H54 (cell line): Measurements from ENCODE around the gene DLG4.

ENCODE experiments used
- DNase-seq: peaks from one replicate; pipeline ENCODE4 v3.0.0; 2011; ENCODE audit warnings: low spot score, mixed read lengths; ENCODE audit not compliant: insufficient read length
- FAIRE-seq: peaks from 3 replicates; lab custom pipeline; 2011; peaks lifted over from hg19 to GRCh38; lab: Jason Lieb, UNC
- POLR2A ChIP-seq: IDR thresholded peaks from 2 replicates; pipeline ENCODE4 v1.6.1; 2011; ENCODE audit warnings: low read depth, mild to moderate bottlenecking, low read length

The DLG4 gene

DNA sequence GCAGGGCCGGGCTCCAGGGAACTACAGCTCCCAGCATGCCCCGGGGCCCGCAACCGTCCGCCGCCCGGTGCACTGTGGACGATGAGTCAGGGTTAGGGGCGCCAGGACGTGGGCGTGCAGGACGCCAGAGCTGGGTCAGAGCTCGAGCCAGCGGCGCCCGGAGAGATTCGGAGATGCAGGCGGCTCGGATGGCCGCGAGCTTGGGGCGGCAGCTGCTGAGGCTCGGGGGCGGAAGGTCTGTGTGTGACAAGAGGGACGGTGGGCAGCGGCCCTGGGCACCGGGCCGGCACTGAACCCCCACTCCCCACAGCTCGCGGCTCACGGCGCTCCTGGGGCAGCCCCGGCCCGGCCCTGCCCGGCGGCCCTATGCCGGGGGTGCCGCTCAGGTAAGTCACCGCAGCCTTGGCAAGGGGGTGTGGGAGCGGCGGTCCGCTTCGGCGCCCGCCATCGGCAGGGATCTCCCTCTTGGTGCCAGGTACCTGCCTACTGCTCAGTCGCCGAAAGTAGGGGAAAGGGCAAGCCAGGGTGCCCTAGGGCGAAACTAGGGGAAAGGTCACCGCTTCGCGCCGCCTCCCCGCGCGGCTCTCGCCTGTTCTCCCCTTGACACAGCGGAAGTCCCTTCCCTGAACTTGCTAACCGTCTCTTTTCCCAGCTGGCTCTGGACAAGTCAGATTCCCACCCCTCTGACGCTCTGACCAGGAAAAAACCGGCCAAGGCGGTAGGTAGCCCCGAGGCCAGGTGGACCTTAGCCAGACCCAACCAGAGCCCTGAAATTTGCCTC, at the start of gene DLG4, which contains the start of gene ACADVL:
TSS of gene DLG4 (minus strand) at position 25 of the 781 bp plus-strand sequence.
TSS of gene ACADVL (plus strand) at position 127 of the 781 bp plus-strand sequence. CDS start at position 174, 47 bp downstream.
- FAIRE-seq = no peak
- peak; percentile 86 for DNase-seq
- peak; percentile 94 for TF ChIP-seq POLR2A

DNA sequence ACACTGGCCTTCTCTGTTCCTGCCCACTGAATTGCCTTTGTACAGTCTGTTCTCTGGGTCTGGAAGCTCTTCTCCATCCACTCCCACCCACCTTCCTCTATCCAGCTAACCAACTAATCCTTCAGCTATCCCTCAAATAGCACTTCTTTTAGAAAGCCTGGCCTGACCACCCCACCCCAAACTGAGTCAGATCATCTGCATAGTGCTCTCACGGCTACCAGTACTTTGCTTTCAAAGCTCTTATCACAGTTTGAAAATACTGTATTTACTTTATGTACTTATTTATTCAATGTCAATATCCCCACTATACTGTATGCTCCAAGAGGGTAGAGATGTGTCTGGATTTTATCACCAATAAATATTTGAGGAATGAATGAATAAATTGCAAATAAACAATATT, 47.1 kb upstream of the DLG4 start:
- no peak for FAIRE-seq
- no peak for TF ChIP-seq POLR2A
- DNase-seq = no peak

DNA sequence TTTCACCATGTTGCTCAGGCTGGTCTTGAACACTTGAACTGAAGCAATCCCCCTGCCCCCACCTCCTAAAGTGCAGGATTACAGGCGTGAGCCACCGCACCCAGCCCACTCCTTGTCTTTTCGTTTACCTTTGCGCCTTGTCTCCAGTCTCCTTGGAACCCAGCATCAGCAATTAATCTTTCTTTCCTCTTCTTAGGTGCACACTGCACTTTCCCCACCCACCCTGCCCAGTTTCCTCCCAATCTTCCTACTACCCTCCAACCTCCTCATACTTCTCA, 44.1 kb upstream of the DLG4 start:
- no peak for DNase-seq
- FAIRE-seq = no peak
- TF ChIP-seq POLR2A = no peak

DNA sequence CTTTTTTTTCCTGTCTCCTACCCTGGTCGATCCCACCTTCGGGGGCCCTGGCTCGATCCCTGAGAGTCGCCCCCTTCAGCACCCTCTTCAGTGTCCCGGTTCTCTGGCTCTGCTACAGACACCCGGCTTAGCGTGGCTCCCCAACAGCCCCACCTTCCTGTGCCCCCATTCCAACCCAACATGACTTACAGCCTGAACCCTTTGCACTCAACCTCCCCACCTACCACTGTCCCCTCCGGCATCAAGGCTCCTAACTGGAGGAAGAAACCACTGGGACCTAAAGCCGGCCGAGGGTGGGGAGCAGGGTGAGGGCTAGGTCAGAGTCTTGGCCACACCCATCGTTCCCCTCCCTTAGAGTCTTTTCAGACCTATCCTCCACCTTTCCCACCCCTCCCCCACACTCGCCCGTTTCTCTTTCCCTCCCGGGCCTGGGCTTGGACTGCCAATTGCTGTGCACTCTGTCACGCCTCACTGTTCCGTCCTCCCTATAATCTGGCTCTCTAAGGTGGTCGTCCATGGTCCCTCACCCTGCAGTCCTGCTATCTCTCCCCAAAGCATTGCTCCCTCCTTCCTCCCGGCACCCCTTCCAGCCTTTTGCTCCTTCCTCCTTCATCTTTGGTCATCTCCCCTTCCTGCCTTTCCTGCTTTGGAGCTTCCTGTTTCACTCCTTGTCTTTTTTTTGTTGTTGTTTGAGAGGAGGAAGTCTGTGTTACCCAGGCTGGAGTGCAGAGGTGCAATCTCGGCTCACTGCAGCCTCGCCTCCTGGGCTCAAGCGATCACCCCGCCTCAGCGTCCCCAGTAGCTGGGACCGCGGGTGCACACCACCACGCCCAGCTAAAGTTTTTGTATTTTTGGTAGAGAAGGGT, 43.5 kb upstream of the DLG4 start:
- FAIRE-seq = no peak
- no peak for TF ChIP-seq POLR2A
- no peak for DNase-seq

DNA sequence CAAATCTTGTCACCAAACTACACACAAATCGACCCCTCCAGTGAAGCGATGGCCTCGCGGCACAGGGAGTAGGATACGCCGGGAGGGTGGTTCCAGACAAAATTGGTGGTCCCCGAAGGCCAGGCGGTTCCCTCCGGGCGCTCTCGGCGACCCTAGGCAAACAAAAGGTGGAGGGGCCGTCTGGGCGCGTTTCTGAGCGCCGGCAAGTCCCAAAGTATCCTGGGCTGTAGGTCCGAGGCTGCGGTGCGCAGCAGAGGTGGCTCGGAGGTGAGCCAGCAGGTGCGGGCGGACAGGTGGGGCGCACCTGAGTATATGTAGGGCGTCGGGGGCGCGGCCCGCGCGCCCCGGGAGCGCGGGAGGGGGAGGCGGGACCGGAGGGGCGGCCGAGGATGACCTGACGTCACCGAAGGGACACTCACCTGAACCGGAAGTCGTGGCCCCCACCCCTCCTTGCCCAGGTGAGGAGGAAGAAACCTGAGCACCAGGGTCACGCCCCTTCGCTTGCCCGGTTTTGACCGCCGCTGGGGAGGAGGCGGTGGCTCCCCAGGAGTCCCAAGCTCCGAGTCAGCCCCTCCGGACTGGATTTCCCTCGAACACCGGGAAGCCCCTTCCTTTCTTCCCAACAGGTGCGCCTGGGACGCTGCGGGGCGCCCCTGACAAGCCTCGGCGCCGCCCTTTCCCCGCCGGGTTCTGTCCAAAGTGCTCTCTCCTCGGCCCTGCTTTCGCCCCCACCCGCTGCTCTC, 42.7 kb upstream of the DLG4 start, which contains the start of gene CLDN7:
TSS of gene CLDN7 (minus strand) at position 287 of the 743 bp plus-strand sequence. CDS start 435 bp downstream, outside the sequence.
- FAIRE-seq (no peak), DNase-seq (no peak)
- TF ChIP-seq POLR2A = no peak

DNA sequence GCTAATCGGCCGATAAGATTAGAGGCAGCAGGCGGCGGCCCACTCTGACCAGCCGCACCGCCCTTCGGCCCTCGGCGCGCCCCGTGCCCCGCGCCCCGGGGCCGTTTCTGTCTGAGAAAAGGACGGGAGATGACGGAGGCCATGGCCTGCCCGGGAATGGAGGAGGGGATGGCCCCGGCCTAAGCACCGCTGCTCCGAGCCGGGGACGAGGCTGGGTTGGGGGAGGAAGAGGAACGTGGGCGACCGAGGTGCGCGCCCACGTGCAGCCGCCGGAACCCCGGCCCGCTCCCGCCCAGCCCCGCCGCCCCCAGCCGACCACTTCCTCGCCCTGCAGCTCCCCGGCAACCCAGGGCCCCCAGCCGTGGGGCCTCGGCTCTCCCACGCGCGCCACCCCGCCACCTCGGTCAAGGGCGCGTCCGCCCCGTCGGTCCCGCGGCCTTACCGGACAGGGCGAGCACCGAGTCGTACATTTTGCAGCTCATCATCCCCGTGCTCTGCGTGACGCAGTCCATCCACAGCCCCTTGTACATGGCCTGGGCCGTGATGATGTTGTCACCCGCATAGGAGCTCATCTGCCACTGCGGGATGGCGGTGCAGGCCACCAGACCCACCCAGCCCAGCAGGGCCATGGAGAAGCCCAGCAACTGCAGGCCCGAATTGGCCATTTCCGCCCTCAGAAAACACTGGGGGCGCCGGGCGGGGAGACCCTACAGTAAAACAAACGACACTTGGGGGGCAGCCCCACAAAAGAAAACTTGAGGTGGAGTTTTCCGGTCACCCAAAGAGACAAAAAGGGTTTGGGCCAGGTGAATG, 41.9 kb upstream of the DLG4 start:
- no peak for DNase-seq
- no peak for FAIRE-seq
- TF ChIP-seq POLR2A = no peak

DNA sequence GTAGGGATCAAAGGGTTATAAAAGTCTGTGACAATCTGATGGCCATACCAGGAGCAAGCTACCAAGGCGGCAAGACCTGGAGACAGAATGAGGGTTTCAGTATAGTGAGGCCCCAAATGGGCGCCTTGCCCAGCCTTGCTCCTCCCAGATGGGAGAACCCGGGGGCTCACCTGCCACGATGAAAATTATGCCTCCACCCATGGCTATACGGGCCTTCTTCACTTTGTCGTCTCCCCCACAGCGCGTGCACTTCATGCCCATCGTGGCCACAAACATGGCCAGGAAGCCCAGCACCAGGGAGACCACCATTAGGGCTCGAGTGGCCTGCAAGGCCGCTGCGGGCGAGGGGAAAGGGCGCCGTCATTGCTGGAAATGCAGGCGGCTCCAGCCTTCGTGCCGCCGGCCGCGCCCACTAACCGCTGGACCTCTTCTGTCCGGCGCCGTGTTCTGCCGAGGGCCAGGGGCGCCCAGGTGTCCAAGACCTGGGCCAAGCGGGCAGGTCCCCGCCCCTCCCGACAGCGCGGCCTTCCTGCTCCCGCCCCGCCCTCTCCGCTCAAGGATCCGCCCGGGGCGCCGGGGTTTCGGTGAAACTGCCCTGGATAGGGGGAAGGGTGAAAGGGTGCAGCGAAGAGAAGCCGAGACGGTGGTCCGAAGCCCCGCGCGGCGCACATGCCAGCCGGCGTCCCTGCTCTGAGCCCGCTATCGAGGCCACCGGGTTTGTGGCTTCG, 41.2 kb upstream of the DLG4 start:
- no peak for FAIRE-seq
- DNase-seq = no peak
- TF ChIP-seq POLR2A = no peak

DNA sequence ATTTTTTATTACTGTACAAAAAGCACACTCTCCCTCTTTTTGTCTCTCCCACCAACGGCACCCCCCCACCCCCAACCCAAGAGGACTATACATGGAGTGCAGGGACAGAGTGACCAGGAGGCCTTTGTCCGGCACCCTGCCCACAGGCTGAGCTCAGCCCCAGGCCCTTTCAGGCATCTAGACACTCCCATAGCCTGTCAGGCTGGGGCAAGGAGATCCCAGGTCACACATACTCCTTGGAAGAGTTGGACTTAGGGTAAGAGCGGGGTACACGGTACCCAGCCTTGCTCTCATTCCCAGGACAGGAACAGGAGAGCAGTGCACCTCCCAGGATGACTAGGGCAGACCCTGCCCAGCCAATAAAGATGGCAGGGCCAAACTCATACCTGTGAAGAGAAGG, 40.5 kb upstream of the DLG4 start:
- FAIRE-seq (no peak), DNase-seq (no peak)
- TF ChIP-seq POLR2A = no peak

DNA sequence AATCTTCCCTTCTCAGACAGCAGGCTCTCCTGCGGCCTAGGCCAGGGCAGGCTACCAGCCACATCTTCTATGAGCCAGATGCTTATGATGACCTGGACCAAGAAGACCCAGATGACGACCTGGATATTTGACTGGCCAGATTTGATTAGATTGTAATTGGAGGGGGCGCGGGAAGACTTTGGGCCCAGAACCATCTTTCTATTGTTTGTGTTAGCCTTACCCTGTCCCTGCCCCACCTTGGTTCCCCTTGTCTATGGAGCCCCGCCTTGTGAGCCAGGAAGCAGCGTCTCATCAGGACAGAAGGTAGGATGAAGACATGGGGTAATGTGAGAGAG, 39.9 kb upstream of the DLG4 start:
- TF ChIP-seq POLR2A = no peak
- no peak for DNase-seq
- FAIRE-seq = no peak

DNA sequence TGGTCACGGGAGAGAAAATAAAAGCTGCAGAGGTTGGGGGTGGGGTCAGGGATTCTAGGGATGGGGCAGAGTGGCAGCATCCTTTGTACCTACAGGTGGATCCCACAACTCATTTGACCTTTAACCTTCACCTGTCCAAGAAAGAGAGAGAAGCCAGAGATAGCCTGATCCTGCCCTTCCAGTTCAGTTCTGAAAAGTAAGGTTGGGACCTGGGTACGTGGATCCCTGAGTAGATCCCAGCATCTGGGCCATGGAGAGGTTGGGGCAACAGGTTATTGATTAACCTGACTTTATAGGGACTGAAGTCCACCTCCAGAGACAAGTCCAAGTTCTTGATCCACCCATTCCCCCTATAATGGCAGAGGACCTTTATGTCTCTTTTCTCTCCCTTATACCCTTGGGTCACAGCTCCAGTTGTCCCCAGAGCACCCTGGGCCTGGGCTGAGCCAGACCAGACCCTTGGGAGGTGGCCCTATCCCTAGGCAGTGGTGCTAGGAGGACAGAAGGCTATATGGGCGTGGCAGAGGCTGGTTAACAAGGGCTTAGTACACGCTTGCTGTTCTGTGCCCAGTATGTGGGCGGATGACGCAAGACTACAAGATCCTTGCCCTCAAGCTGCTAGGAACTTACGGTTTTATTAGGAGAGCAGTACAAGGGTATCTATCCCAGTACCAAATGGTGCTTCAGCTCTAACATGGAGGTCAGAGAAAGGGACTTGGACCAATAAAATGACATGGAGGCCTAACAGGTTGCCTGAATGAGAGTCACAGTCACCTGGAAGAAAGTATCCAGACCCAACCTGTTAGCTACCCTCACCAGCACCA, 39.3 kb upstream of the DLG4 start:
- FAIRE-seq (no peak), DNase-seq (no peak)
- no peak for TF ChIP-seq POLR2A

DNA sequence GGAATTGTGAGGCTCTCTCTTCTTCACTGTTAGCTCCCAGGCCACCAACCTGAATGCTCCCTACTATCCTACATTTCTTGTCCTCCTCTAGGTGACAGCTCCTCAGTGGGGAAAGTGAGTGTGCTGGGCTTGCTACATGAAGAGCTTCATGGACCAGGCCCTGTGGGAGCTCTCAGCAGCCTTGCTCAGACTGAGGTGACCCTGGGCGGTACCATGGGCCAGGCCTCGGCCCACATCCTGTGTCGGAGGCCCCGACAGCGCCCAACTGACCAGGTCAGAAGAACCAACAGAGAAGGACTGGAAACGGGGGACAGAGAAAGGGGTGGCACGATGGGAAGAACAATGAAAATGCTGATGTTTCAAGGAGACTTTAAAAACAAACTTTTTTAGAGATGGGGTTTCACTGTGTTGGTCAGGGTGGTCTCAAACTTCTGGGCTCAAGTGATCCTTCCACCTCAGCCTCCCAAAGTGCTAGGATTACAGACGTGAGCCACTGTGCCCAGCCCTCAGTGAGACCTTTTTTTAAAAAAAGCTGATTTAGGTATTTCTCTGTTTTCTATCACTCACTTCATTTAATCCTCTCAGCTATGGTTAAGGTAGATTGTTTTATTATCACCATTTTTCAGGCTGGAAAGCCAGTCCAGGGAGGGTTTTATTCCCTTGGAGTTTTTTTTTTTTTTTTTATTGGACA, 37.3 kb upstream of the DLG4 start:
- FAIRE-seq = no peak
- no peak for DNase-seq
- no peak for TF ChIP-seq POLR2A

DNA sequence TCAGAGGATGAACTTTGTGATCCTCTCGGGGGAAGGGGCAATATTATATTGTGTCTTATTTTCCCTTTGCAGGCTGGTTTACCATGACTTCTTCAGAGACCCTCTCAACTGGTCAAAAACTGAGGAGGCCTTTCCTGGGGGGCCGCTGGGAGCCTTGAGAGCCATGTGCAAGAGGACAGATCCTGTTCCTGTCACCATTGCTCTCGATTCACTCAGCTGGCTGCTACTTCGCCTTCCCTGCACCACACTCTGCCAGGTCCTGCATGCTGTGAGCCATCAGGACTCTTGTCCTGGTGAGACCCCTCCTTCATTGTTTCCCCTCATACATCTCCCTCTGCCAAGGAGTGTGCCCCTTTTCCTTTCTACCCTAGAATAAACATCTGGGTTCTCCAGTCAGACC, 34.9 kb upstream of the DLG4 start:
- DNase-seq (no peak), FAIRE-seq (no peak)
- no peak for TF ChIP-seq POLR2A
